Activated CD8-positive, alpha-beta memory T cell treated with anti-CD3 and anti-CD28 coated beads for 36 hours (primary cell): Measurements from ENCODE around the gene ARFGEF2. TPM values are rescaled to one million over a fixed set of nuclear protein-coding genes. Genes with fewer than 3 reads are reported as not detected.

Experiments
- total RNA-seq, 2 experiments: library from RNA; stranded (reverse); gene quantifications; one replicate each; pipeline ENCODE4 v1.2.3, GENCODE V29; 2021

Gene ARFGEF2
- total RNA-seq, 2 experiments from 2014 or later = 34.2 to 35.3 TPM

Other genes with a start within 250 kb of the ARFGEF2 start
- 10 to 100 TPM; 82.8 to 86.5 TPM for gene PREX1, start 93.7 kb upstream of the ARFGEF2 start, total RNA-seq
- gene CSE1L, start 124.6 kb downstream of the ARFGEF2 start, total RNA-seq = 100 to 1,000 TPM; 168 to 171 TPM